Fibroblast of lung (primary cell): ENCODE data around the gene NAV3.

Experiments used
- EZH2 ChIP-seq: IDR thresholded peaks from 2 replicates; pipeline ENCODE4 v1.5.1; 2012; ENCODE audit warnings: low read length, control low read depth, mild to moderate bottlenecking; ENCODE audit errors: missing control alignments
- TF ChIP-seq, protein P1 (sequence below), 2 donors: IDR thresholded peaks in 1 of 2; conservative IDR thresholded peaks in 1 of 2; 1 replicate in 1 of 2; 2 replicates in 1 of 2; pipeline ENCODE4 v1.5.1; 2011 to 2012; ENCODE audit warnings: low read length in 2 of 2, control low read depth in 1 of 2, inconsistent platforms in 1 of 2, low read depth in 1 of 2, mild to moderate bottlenecking in 1 of 2

GRCh38 chr12:77893918-77894317 is 63.2 kb downstream of the NAV3 start:
- TF ChIP-seq, protein P1, sequence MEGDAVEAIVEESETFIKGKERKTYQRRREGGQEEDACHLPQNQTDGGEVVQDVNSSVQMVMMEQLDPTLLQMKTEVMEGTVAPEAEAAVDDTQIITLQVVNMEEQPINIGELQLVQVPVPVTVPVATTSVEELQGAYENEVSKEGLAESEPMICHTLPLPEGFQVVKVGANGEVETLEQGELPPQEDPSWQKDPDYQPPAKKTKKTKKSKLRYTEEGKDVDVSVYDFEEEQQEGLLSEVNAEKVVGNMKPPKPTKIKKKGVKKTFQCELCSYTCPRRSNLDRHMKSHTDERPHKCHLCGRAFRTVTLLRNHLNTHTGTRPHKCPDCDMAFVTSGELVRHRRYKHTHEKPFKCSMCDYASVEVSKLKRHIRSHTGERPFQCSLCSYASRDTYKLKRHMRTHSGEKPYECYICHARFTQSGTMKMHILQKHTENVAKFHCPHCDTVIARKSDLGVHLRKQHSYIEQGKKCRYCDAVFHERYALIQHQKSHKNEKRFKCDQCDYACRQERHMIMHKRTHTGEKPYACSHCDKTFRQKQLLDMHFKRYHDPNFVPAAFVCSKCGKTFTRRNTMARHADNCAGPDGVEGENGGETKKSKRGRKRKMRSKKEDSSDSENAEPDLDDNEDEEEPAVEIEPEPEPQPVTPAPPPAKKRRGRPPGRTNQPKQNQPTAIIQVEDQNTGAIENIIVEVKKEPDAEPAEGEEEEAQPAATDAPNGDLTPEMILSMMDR (conservative IDR thresholded peaks at IDR 0.05 in 1 of 2, IDR thresholded peaks at IDR 0.05 in 1 of 2; ENCODE audit: low read depth in 1 of 2, low read length in 2 of 2) = no peak
- TF ChIP-seq EZH2 = no peak
